Duodenal mucosa (tissue), 2 donors: Measurements from ENCODE around the gene GART.

Experiments used
- H3K27ac ChIP-seq: one replicate; pipeline ENCODE4 v1.7.0; 2013; ENCODE audit warnings: low read depth, low read length
- H3K27me3 ChIP-seq, 2 donors: one replicate each; pipeline ENCODE4 v1.7.0; 2013; ENCODE audit warnings: low read length in 2 of 2, control low read depth in 1 of 2; ENCODE audit not compliant: insufficient read depth in 2 of 2, control insufficient read depth in 1 of 2
- H3K36me3 ChIP-seq, 2 donors: one replicate each; pipeline ENCODE4 v1.7.0; 2013; ENCODE audit warnings: low read length in 2 of 2, control low read depth in 1 of 2; ENCODE audit not compliant: insufficient read depth in 2 of 2, control insufficient read depth in 1 of 2
- H3K4me1 ChIP-seq, 2 donors: one replicate each; pipeline ENCODE4 v1.7.0; 2013; ENCODE audit warnings: low read length in 2 of 2, control low read depth in 1 of 2; ENCODE audit not compliant: insufficient read depth in 2 of 2, control insufficient read depth in 1 of 2
- H3K4me3 ChIP-seq, 2 donors: one replicate each; pipeline ENCODE4 v1.7.0; 2013; ENCODE audit warnings: low read length in 2 of 2, low read depth in 1 of 2
- H3K9ac ChIP-seq, 2 donors: one replicate each; pipeline ENCODE4 v1.7.0; 2013; ENCODE audit warnings: low read length in 2 of 2, low read depth in 1 of 2
- H3K9me3 ChIP-seq, 2 donors: one replicate each; pipeline ENCODE4 v1.7.0; 2013; ENCODE audit warnings: low read length in 2 of 2, control low read depth in 1 of 2; ENCODE audit not compliant: control insufficient read depth in 1 of 2

The GART gene

DNA sequence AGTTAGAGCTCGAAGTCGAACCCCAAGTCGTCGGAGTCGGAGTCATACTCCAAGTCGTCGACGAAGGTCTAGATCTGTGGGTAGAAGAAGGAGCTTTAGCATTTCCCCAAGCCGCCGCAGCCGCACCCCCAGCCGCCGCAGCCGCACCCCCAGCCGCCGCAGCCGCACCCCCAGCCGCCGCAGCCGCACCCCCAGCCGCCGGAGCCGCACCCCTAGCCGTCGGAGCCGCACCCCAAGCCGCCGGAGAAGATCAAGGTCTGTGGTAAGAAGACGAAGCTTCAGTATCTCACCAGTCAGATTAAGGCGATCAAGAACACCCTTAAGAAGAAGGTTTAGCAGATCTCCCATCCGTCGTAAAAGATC is 13.0 kb upstream of the GART start:
- Histone ChIP-seq H3K36me3 (peaks cover 72 to 89% of the 10 kb centered on the region in 2 donors), H3K9me3 (no peaks in the 10 kb centered on the region), H3K27me3 (no peaks in the 10 kb centered on the region), H3K27ac (no peak overlapping the region), H3K4me1 (peaks cover 0 to 7% of the 10 kb centered on the region in 2 donors), H3K9ac (no peak overlapping the region), H3K4me3 (no peak overlapping the region)

DNA sequence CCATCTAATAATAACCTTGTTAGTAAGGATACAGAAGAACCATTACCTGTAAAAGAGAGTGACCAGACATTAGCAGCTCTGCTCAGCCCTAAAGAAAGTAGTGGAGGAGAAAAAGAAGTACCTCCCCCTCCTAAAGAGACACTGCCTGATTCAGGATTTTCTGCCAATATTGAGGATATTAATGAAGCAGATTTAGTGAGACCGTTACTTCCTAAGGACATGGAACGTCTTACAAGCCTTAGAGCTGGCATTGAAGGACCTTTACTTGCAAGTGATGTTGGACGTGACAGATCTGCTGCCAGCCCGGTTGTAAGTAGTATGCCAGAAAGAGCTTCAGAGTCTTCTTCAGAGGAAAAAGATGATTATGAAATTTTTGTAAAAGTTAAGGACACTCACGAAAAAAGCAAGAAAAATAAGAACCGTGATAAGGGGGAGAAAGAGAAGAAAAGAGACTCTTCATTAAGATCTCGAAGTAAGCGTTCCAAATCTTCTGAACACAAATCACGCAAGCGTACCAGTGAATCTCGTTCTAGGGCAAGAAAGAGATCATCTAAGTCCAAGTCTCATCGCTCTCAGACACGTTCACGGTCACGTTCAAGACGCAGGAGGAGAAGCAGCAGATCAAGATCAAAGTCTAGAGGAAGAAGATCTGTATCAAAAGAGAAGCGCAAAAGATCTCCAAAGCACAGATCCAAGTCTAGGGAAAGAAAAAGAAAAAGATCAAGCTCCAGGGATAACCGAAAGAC is 12.5 kb upstream of the GART start:
- H3K27me3 ChIP-seq = no peaks in the 10 kb centered on the region
- H3K9me3 ChIP-seq = no peaks in the 10 kb centered on the region
- H3K4me3 ChIP-seq = no peak overlapping the region
- peaks cover 0 to 7% of the 10 kb centered on the region in 2 donors for H3K4me1 ChIP-seq
- peaks cover 72 to 89% of the 10 kb centered on the region in 2 donors for H3K36me3 ChIP-seq
- H3K9ac ChIP-seq = no peak overlapping the region
- H3K27ac ChIP-seq = no peak overlapping the region

DNA sequence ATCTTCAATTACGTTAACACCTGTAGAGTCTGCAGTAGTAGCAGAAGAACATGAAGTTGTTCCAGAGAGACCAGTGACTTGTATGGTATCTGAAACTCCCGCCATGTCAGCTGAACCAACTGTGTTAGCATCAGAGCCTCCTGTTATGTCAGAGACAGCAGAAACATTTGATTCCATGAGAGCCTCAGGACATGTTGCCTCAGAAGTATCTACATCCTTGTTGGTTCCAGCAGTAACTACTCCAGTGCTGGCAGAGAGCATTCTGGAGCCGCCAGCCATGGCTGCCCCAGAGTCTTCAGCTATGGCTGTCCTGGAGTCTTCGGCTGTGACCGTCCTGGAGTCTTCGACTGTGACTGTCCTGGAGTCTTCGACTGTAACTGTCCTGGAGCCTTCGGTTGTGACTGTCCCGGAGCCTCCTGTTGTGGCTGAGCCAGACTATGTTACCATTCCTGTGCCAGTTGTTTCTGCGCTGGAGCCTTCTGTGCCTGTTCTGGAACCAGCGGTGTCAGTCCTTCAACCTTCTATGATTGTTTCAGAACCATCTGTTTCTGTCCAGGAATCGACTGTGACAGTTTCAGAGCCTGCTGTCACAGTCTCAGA is 11.2 kb upstream of the GART start:
- Histone ChIP-seq H3K4me1 (peaks cover 0 to 7% of the 10 kb centered on the region in 2 donors), H3K9ac (no peak overlapping the region), H3K4me3 (no peak overlapping the region), H3K9me3 (no peaks in the 10 kb centered on the region), H3K27me3 (no peaks in the 10 kb centered on the region), H3K36me3 (peaks cover 67 to 86% of the 10 kb centered on the region in 2 donors), H3K27ac (no peak overlapping the region)

DNA sequence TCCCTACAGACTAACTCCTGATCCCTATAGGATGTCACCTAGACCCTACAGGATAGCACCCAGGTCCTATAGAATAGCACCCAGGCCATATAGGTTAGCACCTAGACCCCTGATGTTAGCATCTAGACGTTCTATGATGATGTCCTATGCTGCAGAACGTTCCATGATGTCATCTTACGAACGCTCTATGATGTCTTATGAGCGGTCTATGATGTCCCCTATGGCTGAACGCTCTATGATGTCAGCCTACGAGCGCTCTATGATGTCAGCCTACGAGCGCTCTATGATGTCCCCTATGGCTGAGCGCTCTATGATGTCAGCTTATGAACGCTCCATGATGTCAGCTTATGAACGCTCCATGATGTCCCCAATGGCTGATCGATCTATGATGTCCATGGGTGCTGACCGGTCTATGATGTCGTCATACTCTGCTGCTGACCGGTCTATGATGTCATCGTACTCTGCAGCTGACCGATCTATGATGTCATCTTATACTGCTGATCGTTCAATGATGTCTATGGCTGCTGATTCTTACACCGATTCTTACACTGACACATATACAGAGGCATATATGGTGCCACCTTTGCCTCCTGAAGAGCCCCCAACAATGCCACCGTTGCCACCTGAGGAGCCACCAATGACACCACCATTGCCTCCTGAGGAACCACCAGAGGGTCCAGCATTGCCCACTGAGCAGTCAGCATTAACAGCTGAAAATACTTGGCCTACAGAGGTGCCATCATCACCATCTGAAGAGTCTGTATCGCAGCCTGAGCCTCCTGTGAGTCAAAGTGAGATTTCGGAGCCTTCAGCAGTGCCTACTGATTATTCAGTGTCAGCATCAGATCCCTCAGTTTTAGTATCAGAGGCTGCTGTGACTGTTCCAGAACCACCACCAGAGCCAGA is 10.4 kb upstream of the GART start:
- Histone ChIP-seq H3K9me3 (no peaks in the 10 kb centered on the region), H3K4me3 (no peak overlapping the region), H3K9ac (no peak overlapping the region), H3K36me3 (peaks cover 61 to 80% of the 10 kb centered on the region in 2 donors), H3K27me3 (no peaks in the 10 kb centered on the region), H3K27ac (no peak overlapping the region), H3K4me1 (peaks cover 0 to 7% of the 10 kb centered on the region in 2 donors)

DNA sequence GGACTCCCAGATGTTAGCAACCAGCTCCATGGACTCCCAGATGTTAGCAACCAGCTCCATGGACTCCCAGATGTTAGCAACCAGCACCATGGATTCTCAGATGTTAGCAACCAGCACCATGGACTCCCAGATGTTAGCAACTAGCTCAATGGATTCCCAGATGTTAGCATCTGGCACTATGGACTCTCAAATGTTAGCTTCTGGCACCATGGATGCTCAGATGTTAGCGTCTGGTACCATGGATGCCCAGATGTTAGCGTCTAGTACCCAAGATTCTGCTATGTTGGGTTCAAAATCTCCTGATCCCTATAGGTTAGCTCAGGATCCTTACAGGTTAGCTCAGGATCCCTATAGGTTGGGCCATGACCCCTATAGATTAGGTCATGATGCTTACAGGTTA is 9.7 kb upstream of the GART start:
- H3K9ac ChIP-seq = no peak overlapping the region
- H3K27ac ChIP-seq = no peak overlapping the region
- H3K9me3 ChIP-seq = no peaks in the 10 kb centered on the region
- no peak overlapping the region for H3K4me3 ChIP-seq
- H3K4me1 ChIP-seq = peaks cover 0 to 7% of the 10 kb centered on the region in 2 donors
- no peaks in the 10 kb centered on the region for H3K27me3 ChIP-seq
- H3K36me3 ChIP-seq = peaks cover 59 to 81% of the 10 kb centered on the region in 2 donors

DNA sequence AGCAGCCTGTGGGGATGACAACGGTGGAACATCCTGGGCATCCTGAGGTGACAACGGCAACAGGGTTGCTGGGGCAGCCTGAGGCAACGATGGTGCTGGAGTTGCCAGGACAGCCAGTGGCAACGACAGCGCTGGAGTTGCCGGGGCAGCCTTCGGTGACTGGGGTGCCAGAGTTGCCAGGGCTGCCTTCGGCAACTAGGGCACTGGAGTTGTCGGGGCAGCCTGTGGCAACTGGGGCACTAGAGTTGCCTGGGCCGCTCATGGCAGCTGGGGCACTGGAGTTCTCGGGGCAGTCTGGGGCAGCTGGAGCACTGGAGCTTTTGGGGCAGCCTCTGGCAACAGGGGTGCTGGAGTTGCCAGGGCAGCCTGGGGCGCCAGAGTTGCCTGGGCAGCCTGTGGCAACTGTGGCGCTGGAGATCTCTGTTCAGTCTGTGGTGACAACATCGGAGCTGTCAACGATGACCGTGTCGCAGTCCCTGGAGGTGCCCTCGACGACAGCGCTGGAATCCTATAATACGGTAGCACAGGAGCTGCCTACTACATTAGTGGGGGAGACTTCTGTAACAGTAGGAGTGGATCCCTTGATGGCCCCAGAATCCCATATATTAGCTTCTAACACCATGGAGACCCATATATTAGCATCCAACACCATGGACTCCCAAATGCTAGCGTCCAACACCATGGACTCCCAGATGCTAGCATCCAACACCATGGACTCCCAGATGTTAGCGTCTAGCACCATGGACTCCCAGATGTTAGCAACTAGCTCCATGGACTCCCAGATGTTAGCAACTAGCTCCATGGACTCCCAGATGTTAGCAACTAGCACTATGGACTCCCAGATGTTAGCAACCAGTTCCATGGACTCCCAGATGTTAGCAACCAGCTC is 9.1 kb upstream of the GART start:
- no peaks in the 10 kb centered on the region for H3K27me3 ChIP-seq
- peaks cover 59 to 81% of the 10 kb centered on the region in 2 donors for H3K36me3 ChIP-seq
- no peak overlapping the region for H3K9ac ChIP-seq
- H3K4me3 ChIP-seq = no peak overlapping the region
- no peaks in the 10 kb centered on the region for H3K9me3 ChIP-seq
- peaks cover 0 to 7% of the 10 kb centered on the region in 2 donors for H3K4me1 ChIP-seq
- no peak overlapping the region for H3K27ac ChIP-seq

DNA sequence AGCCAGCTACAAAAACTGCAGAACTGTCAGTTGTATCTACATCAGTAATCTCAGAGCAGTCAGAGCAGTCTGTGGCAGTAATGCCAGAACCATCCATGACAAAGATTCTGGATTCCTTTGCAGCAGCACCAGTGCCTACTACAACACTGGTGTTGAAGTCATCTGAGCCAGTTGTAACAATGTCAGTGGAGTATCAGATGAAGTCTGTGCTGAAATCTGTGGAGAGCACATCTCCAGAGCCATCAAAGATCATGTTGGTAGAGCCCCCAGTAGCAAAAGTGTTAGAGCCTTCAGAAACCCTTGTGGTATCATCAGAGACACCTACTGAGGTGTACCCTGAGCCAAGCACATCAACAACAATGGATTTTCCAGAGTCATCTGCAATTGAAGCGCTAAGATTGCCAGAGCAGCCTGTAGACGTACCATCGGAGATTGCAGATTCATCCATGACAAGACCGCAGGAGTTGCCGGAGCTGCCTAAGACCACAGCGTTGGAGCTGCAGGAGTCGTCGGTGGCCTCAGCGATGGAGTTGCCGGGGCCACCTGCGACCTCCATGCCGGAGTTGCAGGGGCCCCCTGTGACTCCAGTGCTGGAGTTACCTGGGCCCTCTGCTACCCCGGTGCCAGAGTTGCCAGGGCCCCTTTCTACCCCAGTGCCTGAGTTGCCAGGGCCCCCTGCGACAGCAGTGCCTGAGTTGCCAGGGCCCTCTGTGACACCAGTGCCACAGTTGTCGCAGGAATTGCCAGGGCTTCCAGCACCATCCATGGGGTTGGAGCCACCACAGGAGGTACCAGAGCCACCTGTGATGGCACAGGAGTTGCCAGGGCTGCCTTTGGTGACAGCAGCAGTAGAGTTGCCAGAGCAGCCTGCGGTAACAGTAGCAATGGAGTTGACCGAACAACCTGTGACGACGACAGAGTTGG is 8.2 kb upstream of the GART start:
- Histone ChIP-seq H3K27me3 (no peaks in the 10 kb centered on the region), H3K9ac (no peak overlapping the region), H3K9me3 (no peaks in the 10 kb centered on the region), H3K27ac (no peak overlapping the region), H3K4me1 (peaks cover 4 to 7% of the 10 kb centered on the region in 2 donors), H3K4me3 (no peak overlapping the region), H3K36me3 (peaks cover 59 to 76% of the 10 kb centered on the region in 2 donors)

DNA sequence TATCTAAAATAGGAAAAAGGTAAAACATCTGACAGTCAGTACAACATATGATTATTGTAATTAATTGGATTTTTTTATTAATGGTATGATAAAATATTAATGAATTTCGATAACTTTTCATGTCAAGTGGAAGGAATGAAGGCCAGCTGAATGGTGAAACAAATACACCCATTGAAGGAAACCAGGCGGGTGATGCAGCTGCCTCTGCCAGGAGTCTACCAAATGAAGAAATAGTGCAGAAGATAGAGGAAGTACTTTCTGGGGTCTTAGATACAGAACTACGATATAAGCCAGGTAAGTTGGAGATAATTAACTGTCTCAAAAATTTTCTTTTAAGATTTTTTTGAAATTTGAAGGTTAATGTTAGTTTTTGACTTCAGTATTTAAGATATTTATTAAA is 4.2 kb upstream of the GART start:
- Histone ChIP-seq H3K4me1 (peaks cover 10 to 16% of the 10 kb centered on the region in 2 donors), H3K9ac (no peak overlapping the region), H3K27ac (no peak overlapping the region), H3K36me3 (peaks cover 23 to 38% of the 10 kb centered on the region in 2 donors), H3K9me3 (no peaks in the 10 kb centered on the region), H3K4me3 (no peak overlapping the region), H3K27me3 (no peaks in the 10 kb centered on the region)
